Hepatic stellate cell (primary cell): ENCODE results near the gene ATG16L2.
A peak's percentile ranks its signal among the peaks of the same experiment; 100 is the strongest.
"Not testable (repeated sequence)": the region's sequence is repeated elsewhere in the genome, so short reads cannot be mapped to it uniquely, and the experiment has no call there.

Source experiments
- DNase-seq: peaks from one replicate; pipeline ENCODE4 v3.0.0; 2011; ENCODE audit warnings: low spot score

The ATG16L2 gene

GRCh38 chr11:72842653-72843330 lies 28.6 kb downstream of the ATG16L2 start:
- no peak for DNase-seq

- no peak for DNase-seq
Observed at GRCh38 chr11:72844356-72844755, 30.1 kb downstream of the ATG16L2 start.

- DNase-seq, result no peak
Observed at GRCh38 chr11:72848846-72849466, 34.7 kb downstream of the ATG16L2 start.

- no peak for DNase-seq
Observed at GRCh38 chr11:72850832-72851231, 36.6 kb downstream of the ATG16L2 start.

GRCh38 chr11:72851726-72852125 lies 37.5 kb downstream of the ATG16L2 start:
- DNase-seq, result no peak

- no peak for DNase-seq
Observed at GRCh38 chr11:72856065-72856464, 41.9 kb downstream of the ATG16L2 start.

GRCh38 chr11:72856551-72857345 lies 42.5 kb downstream of the ATG16L2 start:
- DNase-seq, result peak; percentile 31

- not testable (repeated sequence) for DNase-seq
Observed at GRCh38 chr11:72858267-72858666, 44.1 kb downstream of the ATG16L2 start.

- DNase-seq, result no peak
Observed at GRCh38 chr11:72859126-72859525, 44.9 kb downstream of the ATG16L2 start.

GRCh38 chr11:72860010-72860409 lies 45.8 kb downstream of the ATG16L2 start:
- no peak for DNase-seq

- no peak for DNase-seq
Observed at GRCh38 chr11:72860592-72860991, 46.4 kb downstream of the ATG16L2 start.

GRCh38 chr11:72863091-72863490 lies 48.9 kb downstream of the ATG16L2 start:
- no peak for DNase-seq

GRCh38 chr11:72863916-72864315 lies 49.7 kb downstream of the ATG16L2 start:
- DNase-seq, result no peak

GRCh38 chr11:72864702-72865655 lies 50.8 kb downstream of the ATG16L2 start:
- peak; percentile 43 for DNase-seq

- DNase-seq, result no peak
Observed at GRCh38 chr11:72867970-72868369, 53.8 kb downstream of the ATG16L2 start.

- no peak for DNase-seq
Observed at GRCh38 chr11:72869831-72870230, 55.6 kb downstream of the ATG16L2 start.

- DNase-seq, result no peak
Observed at GRCh38 chr11:72871119-72871518, 56.9 kb downstream of the ATG16L2 start.

GRCh38 chr11:72872012-72872411 lies 57.8 kb downstream of the ATG16L2 start:
- no peak for DNase-seq

GRCh38 chr11:72875736-72876135 lies 61.5 kb downstream of the ATG16L2 start:
- DNase-seq, result no peak

GRCh38 chr11:72876147-72876546 lies 61.9 kb downstream of the ATG16L2 start:
- DNase-seq, result no peak
